H9 (cell line): ENCODE data around the gene SHC4. TPM values are rescaled to one million over a fixed set of nuclear protein-coding genes. Genes with fewer than 3 reads are reported as not detected.

Experiments
- DNase-seq: peaks from one replicate; pipeline ENCODE4 v3.0.0-alpha.2; 2017
- H2AFZ ChIP-seq: one replicate; pipeline ENCODE4 v1.6.1; 2013; ENCODE audit warnings: mild to moderate bottlenecking, low read length, control low read depth, moderate library complexity
- H2AK5ac ChIP-seq: 2 replicates; pipeline ENCODE4 v1.6.1; 2013; ENCODE audit warnings: low read length, control low read depth, mixed read lengths; ENCODE audit not compliant: insufficient read length
- H2BK120ac ChIP-seq: one replicate; pipeline ENCODE4 v1.6.1; 2013; ENCODE audit warnings: low read depth, mild to moderate bottlenecking, low read length, control low read depth, inconsistent platforms; ENCODE audit not compliant: poor library complexity, severe bottlenecking
- H2BK12ac ChIP-seq: 2 replicates; pipeline ENCODE4 v1.6.1; 2013; ENCODE audit warnings: low read length, control low read depth, mixed read lengths, low read depth; ENCODE audit not compliant: insufficient read length
- H2BK15ac ChIP-seq: 2 replicates; pipeline ENCODE4 v1.6.1; 2013; ENCODE audit warnings: low read depth, low read length, control low read depth
- H2BK20ac ChIP-seq: one replicate; pipeline ENCODE4 v1.6.1; 2013; ENCODE audit warnings: low read depth, mild to moderate bottlenecking, low read length, control low read depth, inconsistent platforms; ENCODE audit not compliant: poor library complexity, severe bottlenecking
- H2BK5ac ChIP-seq: 2 replicates; pipeline ENCODE4 v1.6.1; 2013; ENCODE audit warnings: low read length, control low read depth, mixed read lengths; ENCODE audit not compliant: insufficient read length
- H3K14ac ChIP-seq: 2 replicates; pipeline ENCODE4 v1.6.1; 2013; ENCODE audit warnings: low read length, control low read depth; ENCODE audit not compliant: insufficient read depth
- H3K18ac ChIP-seq: 2 replicates; pipeline ENCODE4 v1.6.1; 2013; ENCODE audit warnings: low read depth, mild to moderate bottlenecking, mixed read lengths, low read length, control low read depth; ENCODE audit not compliant: insufficient read length
- H3K23ac ChIP-seq: 2 replicates; pipeline ENCODE4 v1.6.1; 2013; ENCODE audit warnings: low read length, control low read depth, mixed read lengths, low read depth; ENCODE audit not compliant: insufficient read length
- H3K23me2 ChIP-seq: 2 replicates; pipeline ENCODE4 v1.6.1; 2013; ENCODE audit warnings: low read depth, mild to moderate bottlenecking, mixed read lengths, low read length, control low read depth; ENCODE audit not compliant: insufficient read length, poor library complexity, severe bottlenecking
- H3K27ac ChIP-seq: 2 replicates; pipeline ENCODE4 v1.5.1; 2013; ENCODE audit warnings: low read length, control low read depth, mixed read lengths, low read depth; ENCODE audit not compliant: insufficient read length
- H3K27me3 ChIP-seq: 2 replicates; pipeline ENCODE4 v1.6.1; 2013; ENCODE audit warnings: low read length, control low read depth, inconsistent platforms; ENCODE audit not compliant: insufficient read depth
- H3K4ac ChIP-seq: 2 replicates; pipeline ENCODE4 v1.6.1; 2013; ENCODE audit warnings: low read depth, mild to moderate bottlenecking, control low read depth, inconsistent platforms, low read length, moderate library complexity
- H3K4me1 ChIP-seq: 2 replicates; pipeline ENCODE4 v1.6.1; 2013; ENCODE audit warnings: low read length, control low read depth, inconsistent platforms; ENCODE audit not compliant: insufficient read depth
- H3K4me2 ChIP-seq: 2 replicates; pipeline ENCODE4 v1.6.1; 2013; ENCODE audit warnings: low read length, control low read depth, mixed read lengths; ENCODE audit not compliant: insufficient read length, insufficient read depth
- H3K56ac ChIP-seq: 2 replicates; pipeline ENCODE4 v1.6.1; 2013; ENCODE audit warnings: low read depth, mild to moderate bottlenecking, mixed read lengths, low read length, control low read depth; ENCODE audit not compliant: insufficient read length
- H3K79me1 ChIP-seq: 2 replicates; pipeline ENCODE4 v1.6.1; 2013; ENCODE audit warnings: low read depth, mild to moderate bottlenecking, moderate library complexity, low read length, control low read depth, inconsistent platforms; ENCODE audit not compliant: insufficient read depth, poor library complexity, severe bottlenecking
- H3K79me2 ChIP-seq: 2 replicates; pipeline ENCODE4 v1.6.1; 2013; ENCODE audit warnings: low read length, control low read depth, inconsistent platforms; ENCODE audit not compliant: insufficient read depth
- H3K9ac ChIP-seq: 2 replicates; pipeline ENCODE4 v1.6.1; 2013; ENCODE audit warnings: low read length, control low read depth, mixed read lengths; ENCODE audit not compliant: insufficient read length; ENCODE audit errors: extremely low read depth
- H3K9me3 ChIP-seq: one replicate; pipeline ENCODE4 v1.6.1; 2013; ENCODE audit warnings: low read depth, low read length, inconsistent platforms; ENCODE audit not compliant: control insufficient read depth
- H3T11ph ChIP-seq: one replicate; pipeline ENCODE4 v1.6.1; 2013; ENCODE audit warnings: mild to moderate bottlenecking, low read length, control low read depth, inconsistent platforms
- H4K20me1 ChIP-seq: one replicate; pipeline ENCODE4 v1.6.1; 2013; ENCODE audit not compliant: control insufficient read depth, insufficient read length, insufficient read depth
- H4K5ac ChIP-seq: 2 replicates; pipeline ENCODE4 v1.6.1; 2013; ENCODE audit warnings: low read depth, mild to moderate bottlenecking, mixed read lengths, low read length, control low read depth; ENCODE audit not compliant: insufficient read length
- H4K8ac ChIP-seq: replicated peaks from 2 replicates; pipeline ENCODE4 v1.6.1; 2013; ENCODE audit warnings: low read length, control low read depth, mixed read lengths, low read depth; ENCODE audit not compliant: insufficient read length
- H4K91ac ChIP-seq: 2 replicates; pipeline ENCODE4 v1.6.1; 2013; ENCODE audit warnings: low read depth, mild to moderate bottlenecking, moderate library complexity, mixed read lengths, low read length, control low read depth; ENCODE audit not compliant: insufficient read length
- H3K27ac Mint-ChIP-seq, 3 experiments: 2 replicates in 2 of 3; 3 replicates in 1 of 3; pipeline ENCODE4 v1.8.0; 2020 to 2021; ENCODE audit warnings: mixed read lengths in 3 of 3, mild to moderate bottlenecking in 1 of 3, moderate library complexity in 1 of 3
- H3K27me3 Mint-ChIP-seq: 2 replicates; pipeline ENCODE4 v1.8.0; 2021; ENCODE audit warnings: low read depth, mild to moderate bottlenecking, moderate library complexity, mixed read lengths
- H3K36me3 Mint-ChIP-seq, 3 experiments: 2 replicates in 2 of 3; 3 replicates in 1 of 3; pipeline ENCODE4 v1.8.0; 2020 to 2021; ENCODE audit warnings: low read depth in 3 of 3, mixed read lengths in 3 of 3; ENCODE audit not compliant: insufficient read depth in 1 of 3
- H3K4me1 Mint-ChIP-seq, 2 experiments: 2 replicates each; pipeline ENCODE4 v1.8.0; 2020; ENCODE audit warnings: mixed read lengths in 2 of 2
- H3K4me3 Mint-ChIP-seq, 2 experiments: 2 replicates in 1 of 2; 3 replicates in 1 of 2; pipeline ENCODE4 v1.8.0; 2020 to 2021; ENCODE audit warnings: mild to moderate bottlenecking in 2 of 2, mixed read lengths in 2 of 2, moderate library complexity in 1 of 2
- H3K9me3 Mint-ChIP-seq, 2 experiments: 2 replicates in 1 of 2; 3 replicates in 1 of 2; pipeline ENCODE4 v1.8.0; 2020; ENCODE audit warnings: mild to moderate bottlenecking in 2 of 2, mixed read lengths in 2 of 2, moderate library complexity in 1 of 2
- CTCF ChIP-seq: fragments of 200-600 bp; sonication (generic); conservative IDR thresholded peaks from 3 replicates; pipeline ENCODE4 v1.8.0; 2021; ENCODE audit warnings: antibody characterized with exemption, mild to moderate bottlenecking
- WGBS: extraction: QIAGEN DNeasy Blood & Tissue Kit; methylation state at CpG from one replicate; pipeline ENCODE4 v1.1.7; 2013; ENCODE audit warnings: missing lambda C conversion rate, low lambda C conversion rate, mixed read lengths; ENCODE audit not compliant: insufficient read length; ENCODE audit errors: extremely low coverage; 5-methylcytosine and 5-hydroxymethylcytosine counted together
- total RNA-seq: library from RNA; stranded (reverse); gene quantifications from 2 replicates; pipeline ENCODE4 v1.2.1, GENCODE V29; 2021

Gene SHC4
- total RNA-seq, 1 experiment from 2014 or later, result 0.26 TPM

- no peak overlapping the region for H2BK120ac ChIP-seq
- DNase-seq, result no peak
Observed at GRCh38 chr15:48803877-48804276, 159.8 kb downstream of the SHC4 start.

More at GRCh38 chr15:48803877-48804276, 159.8 kb downstream of the SHC4 start:
- Histone ChIP-seq H3K79me2 (no peaks in the 10 kb centered on the region), H3K9ac (no peak overlapping the region), H2BK20ac (no peak overlapping the region), H3K14ac (no peak overlapping the region), H3K4me2 (no peak overlapping the region), H3K23ac (no peak overlapping the region), H3K9me3 (no peaks in the 10 kb centered on the region), H3K23me2 (no peaks in the 10 kb centered on the region), H2BK5ac (no peak overlapping the region), H3K4me1 (peaks cover 2% of the 10 kb centered on the region; the same call in 1 of the 2 replicates), H4K91ac (no peak overlapping the region), H2BK12ac (no peak overlapping the region), H3T11ph (no peak overlapping the region), H4K8ac (no peak overlapping the region), H3K27me3 (no peaks in the 10 kb centered on the region), H3K18ac (no peak overlapping the region), H3K27ac (no peak overlapping the region), H3K56ac (no peak overlapping the region), H4K5ac (no peak overlapping the region), H3K79me1 (peaks cover 4% of the 10 kb centered on the region), H2AK5ac (no peak overlapping the region), H2AFZ (no peak overlapping the region), H4K20me1 (no peaks in the 10 kb centered on the region), H3K4ac (no peak overlapping the region), H2BK15ac (no peak overlapping the region)
- Mint-ChIP-seq H3K4me3 (no peak overlapping the region), H3K9me3 (no peaks in the 10 kb centered on the region), H3K27me3 (no peaks in the 10 kb centered on the region), H3K4me1 (peaks cover 13 to 34% of the 10 kb centered on the region in 2 experiments), H3K27ac (no peak overlapping the region), H3K36me3 (no peaks in the 10 kb centered on the region; a peak in 1 of 7 replicates)
- no CpG with 5 or more reads among the region's 2 CpGs for WGBS
- TF ChIP-seq CTCF, result no peak
